Adrenal gland (tissue), 5 donors: Measurements from ENCODE around the gene RIMBP2.

ENCODE experiments used
- POLR2A ChIP-seq, 2 donors: fragments of 450-650 bp; IDR thresholded peaks; one replicate each; pipeline ENCODE4 v1.6.1; 2017; ENCODE audit warnings: antibody characterized with exemption in 2 of 2, mild to moderate bottlenecking in 2 of 2, moderate library complexity in 1 of 2
- TF ChIP-seq, protein P1 (sequence below), 6 experiments: fragments of 450-650 bp in 4 of 6; fragments of 200-600 bp in 2 of 6; sonication (generic) in 1 of 6; IDR thresholded peaks; 1 replicate in 5 of 6; 2 replicates in 1 of 6; pipeline versions ENCODE4 v1.5.1 to v1.8.0; 2016 to 2021; ENCODE audit warnings: antibody characterized with exemption in 6 of 6, mild to moderate bottlenecking in 2 of 6, moderate library complexity in 1 of 6
- donor health status: DM: no; HTN: no; CAD: no.

DNA sequence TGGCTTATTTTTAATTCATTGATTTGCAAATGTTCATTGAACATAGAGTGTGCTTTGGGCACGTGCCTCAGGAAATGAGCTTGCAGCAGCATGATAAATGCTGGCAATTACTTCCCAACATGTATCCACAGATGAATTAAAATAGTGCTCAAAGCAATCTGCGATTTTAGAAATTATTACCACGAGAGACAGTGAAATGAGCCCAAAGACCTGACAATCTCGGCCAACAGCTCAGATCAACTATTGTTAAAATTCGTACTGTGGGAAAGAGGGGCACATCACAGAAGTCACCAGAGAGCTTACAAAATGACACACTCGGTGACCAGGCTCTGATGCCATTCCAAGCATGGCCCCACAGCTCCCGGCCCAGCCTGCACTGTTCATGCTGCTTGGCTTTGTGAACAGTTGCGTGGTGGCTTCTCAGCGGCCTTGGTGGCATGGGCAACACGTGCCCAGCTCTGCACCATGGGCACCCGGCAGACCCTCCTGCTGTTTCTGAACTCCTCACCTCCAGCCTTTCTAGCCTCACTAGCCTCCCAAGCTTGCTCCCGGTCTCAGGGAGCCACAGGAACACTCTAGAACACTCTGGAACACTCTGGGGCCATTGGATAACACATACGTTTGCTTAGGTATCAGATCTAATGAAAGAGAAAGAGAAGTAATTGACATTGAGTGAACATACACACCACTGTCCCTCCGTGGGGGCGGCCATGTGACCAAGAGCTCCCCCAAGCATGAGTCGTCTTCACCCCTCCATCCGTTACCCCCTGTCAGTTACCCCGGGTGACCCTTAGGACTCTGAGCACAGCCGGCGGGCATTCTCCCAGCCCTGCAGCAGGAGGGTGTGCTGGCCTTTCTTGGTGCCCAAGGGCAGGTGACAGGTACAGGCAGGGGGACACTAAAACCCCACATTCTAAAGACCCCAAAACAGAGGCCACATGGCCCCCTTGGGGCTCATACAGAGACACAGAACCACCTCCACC, 28.0 kb downstream of the RIMBP2 start:
- TF ChIP-seq, protein P1, sequence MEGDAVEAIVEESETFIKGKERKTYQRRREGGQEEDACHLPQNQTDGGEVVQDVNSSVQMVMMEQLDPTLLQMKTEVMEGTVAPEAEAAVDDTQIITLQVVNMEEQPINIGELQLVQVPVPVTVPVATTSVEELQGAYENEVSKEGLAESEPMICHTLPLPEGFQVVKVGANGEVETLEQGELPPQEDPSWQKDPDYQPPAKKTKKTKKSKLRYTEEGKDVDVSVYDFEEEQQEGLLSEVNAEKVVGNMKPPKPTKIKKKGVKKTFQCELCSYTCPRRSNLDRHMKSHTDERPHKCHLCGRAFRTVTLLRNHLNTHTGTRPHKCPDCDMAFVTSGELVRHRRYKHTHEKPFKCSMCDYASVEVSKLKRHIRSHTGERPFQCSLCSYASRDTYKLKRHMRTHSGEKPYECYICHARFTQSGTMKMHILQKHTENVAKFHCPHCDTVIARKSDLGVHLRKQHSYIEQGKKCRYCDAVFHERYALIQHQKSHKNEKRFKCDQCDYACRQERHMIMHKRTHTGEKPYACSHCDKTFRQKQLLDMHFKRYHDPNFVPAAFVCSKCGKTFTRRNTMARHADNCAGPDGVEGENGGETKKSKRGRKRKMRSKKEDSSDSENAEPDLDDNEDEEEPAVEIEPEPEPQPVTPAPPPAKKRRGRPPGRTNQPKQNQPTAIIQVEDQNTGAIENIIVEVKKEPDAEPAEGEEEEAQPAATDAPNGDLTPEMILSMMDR (IDR thresholded peaks at IDR 0.05), result no peak
- TF ChIP-seq POLR2A (IDR thresholded peaks at IDR 0.05), result no peak
